Measurements from ENCODE around the gene TMPRSS15.

Gene TMPRSS15

GRCh38 chr21:18220498-18220897 is 183.1 kb downstream of the TMPRSS15 start:
- no peak overlapping the region for H3K27ac ChIP-seq
- no peak for DNase-seq (ENCODE audit: low read depth, low spot score)
- no peak overlapping the region for H3K4me3 ChIP-seq
- no peaks in the 10 kb centered on the region for H3K36me3 ChIP-seq (ENCODE audit: insufficient read depth, low read length)
- no peak overlapping the region for H3K9ac ChIP-seq (ENCODE audit: insufficient read length)
- TF ChIP-seq EZH2 (IDR thresholded peaks at IDR 0.05): no peak
- no peak for TF ChIP-seq POLR2AphosphoS5 (IDR thresholded peaks at IDR 0.05; ENCODE audit: borderline replicate concordance, low read depth, low read length)
- TF ChIP-seq FOXP2 (optimal IDR thresholded peaks at IDR 0.05; ENCODE audit: control extremely low read depth, extremely low read length, insufficient read depth): no peak
- peaks cover 2% of the 10 kb centered on the region; the same call in 1 of the 2 replicates for H3K9me3 ChIP-seq (ENCODE audit: low read depth, low read length)

All from SK-N-MC (cell line).